HG03159 (cell line): ENCODE measurements around the gene SH3BP4.

Source experiments
- ATAC-seq: cut with Tn5 transposase; IDR thresholded peaks from one replicate; pipeline ENCODE4 v1.9.1; 2021; ENCODE audit warnings: mild to moderate bottlenecking, moderate library complexity; ENCODE audit not compliant: unreplicated experiment

SH3BP4 gene

GRCh38 chr2:234964631-234965461 lies 13.0 kb downstream of the SH3BP4 start:
- no peak for ATAC-seq

DNA sequence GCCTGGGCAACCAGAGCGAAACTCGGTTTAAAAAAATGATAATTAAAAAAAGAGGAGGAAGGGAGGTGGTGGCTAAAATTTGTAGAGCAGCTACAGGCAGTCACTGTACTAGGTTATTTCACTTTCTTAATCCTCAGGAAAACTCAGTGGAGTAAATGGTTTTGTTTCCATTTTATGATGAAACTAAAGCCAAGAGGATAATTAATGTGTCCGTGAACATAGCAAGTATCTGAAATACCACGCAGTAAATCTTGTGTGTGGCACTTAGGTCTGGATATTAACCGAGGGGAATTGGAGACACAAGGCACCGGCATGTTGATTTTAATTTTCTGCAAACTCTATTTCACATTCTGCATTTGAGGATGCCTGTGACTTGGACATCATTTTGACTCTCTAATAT lies 14.5 kb downstream of the SH3BP4 start:
- ATAC-seq = no peak

- no peak for ATAC-seq
Observed at GRCh38 chr2:234967201-234967869, 15.5 kb downstream of the SH3BP4 start.

DNA sequence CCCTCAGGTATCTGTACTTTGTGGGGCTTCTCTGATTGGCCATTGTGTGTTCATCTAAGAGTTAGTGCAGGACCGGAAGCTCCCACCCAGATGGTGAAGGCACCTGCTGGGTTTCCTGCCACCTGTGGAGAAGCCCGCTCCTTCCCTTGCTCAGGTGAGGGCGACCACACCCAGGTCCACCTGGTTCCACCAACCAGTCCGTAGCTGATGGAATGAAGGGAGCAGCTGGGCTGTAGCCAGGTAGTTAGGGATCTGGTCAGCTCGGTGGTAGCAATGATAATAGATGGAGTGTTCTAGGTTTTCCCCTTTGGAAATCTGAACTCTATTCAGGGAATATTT lies 16.0 kb downstream of the SH3BP4 start:
- no peak for ATAC-seq

DNA sequence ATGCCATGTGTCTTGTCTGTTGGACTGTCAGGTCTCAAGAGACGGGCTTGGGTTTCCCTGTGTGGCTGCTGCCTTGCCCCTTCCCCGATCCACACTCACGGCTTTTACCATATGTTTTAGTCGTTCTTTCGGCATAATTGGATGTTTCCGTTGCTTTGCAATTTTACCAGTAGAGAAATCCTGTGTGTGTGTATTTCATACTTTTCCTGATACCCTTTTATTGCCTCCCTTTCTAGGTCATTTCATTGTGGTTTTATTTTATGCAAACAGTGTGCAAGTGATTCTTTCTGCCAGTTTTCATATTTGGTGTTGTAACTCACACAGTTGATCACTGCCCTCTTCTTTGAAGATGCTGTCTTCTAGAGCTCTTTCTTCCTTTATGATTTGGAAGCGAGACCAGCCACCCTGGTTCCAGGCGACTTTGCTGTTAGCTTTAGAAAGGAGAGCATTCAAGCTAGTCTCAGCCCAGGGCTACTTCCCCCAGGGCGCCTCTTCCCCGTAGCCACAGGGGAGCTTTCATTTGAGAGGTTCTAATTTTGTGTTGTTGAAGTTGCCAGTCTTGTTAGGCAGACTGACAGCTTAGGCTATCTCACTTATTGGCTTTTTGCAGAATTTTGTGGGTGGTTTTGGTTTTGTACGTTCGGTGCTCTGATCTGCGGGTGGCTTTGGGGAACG lies 17.0 kb downstream of the SH3BP4 start:
- no peak for ATAC-seq

DNA sequence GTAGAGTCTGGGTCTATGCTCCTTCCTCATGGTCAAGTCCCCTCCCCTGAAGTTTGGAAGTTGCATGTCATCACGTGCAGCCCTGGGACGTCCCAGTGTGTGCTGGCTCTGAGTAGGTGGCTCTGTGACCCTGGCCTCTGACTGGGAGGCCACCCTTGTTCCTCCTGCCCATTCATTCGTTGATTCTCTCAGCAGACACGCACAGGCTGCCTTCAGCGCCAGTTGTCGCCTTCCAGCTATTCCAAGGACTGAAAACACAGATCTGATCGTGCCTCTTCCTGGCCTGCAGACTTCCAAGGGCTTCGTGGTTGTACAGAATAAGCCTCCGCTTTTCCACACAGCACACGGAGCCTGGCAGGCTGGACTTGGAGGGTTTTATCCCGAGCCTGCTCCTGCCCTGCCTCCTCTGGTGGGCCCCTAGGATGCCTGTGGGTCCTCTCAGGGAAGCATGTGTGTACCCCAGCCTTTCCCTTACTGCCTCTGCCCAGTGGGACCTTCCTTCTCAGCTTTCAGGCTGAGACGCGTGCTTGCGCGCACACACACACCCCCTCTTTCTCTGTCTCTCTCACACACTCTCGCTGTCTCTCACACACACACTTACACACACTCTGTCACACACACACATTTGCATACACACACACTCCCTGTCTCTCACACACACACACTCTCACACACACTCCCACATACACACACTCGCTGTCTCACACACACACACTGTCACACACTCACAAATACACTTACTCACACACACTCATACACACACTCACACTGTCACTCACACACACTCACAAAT lies 17.7 kb downstream of the SH3BP4 start:
- no peak for ATAC-seq

DNA sequence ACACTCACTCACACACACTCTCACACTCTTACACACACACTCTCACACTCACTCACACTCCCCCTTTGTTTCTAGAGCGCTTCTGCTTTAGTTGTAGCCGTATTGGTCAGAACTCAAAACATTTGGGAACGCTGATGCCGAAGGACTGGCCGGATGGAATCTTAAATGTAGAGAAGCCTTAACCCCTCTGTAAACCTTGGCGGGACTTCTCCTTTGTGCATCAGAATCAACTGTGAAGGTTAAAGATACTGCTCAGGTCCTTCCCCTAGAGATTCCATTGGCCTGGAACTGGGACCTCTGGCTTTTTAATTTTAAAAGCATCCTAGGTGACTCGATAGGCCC lies 18.3 kb downstream of the SH3BP4 start:
- no peak for ATAC-seq

- no peak for ATAC-seq
Observed at GRCh38 chr2:234970477-234970882, 18.7 kb downstream of the SH3BP4 start.

DNA sequence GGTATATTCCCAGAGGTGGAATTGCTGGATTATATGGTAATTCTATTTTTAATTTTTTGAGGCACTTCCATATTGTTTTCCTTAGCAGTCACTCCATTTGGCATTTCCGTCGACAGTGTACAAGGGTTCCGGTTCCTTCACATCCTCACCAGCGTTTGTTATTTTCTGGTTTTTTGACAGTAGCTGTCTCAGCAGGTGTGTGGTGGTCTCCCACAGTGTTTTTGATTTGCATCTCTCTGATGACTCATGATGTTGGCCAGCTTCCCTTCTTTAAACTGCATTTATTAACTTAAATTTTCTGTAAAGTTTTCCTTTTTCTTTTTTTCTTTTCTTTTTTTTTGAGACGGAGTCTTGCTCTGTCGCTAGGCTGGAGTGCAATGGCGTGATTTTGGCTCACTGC lies 19.7 kb downstream of the SH3BP4 start:
- no peak for ATAC-seq

GRCh38 chr2:234973008-234973407 lies 21.2 kb downstream of the SH3BP4 start:
- no peak for ATAC-seq

GRCh38 chr2:234974501-234975385 lies 22.9 kb downstream of the SH3BP4 start:
- ATAC-seq = no peak

GRCh38 chr2:234975611-234976010 lies 23.8 kb downstream of the SH3BP4 start:
- ATAC-seq = no peak

GRCh38 chr2:234976479-234977227 lies 24.8 kb downstream of the SH3BP4 start:
- no peak for ATAC-seq

DNA sequence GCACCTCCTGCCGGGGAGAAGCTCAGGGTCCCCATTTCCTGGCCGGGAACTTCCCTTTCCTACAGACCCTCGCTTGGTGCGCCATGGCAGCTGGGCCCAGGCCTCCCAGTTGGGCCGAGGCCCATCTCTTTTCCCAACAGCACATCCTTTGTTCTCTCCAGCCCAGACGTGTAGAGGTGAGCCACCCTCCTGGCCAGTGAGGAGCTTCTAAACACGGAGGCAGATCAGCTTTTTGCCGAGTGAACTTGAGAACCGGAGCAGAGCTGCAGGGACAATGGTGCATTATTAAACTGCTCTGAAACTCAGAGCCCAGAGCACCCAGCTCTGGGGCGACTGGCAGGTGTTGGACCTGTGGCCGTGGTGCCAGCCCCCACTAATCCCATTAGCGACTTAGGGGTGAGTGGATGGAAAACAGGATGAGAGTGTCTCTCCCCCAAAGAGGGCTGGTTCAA lies 25.4 kb downstream of the SH3BP4 start:
- ATAC-seq = no peak

DNA sequence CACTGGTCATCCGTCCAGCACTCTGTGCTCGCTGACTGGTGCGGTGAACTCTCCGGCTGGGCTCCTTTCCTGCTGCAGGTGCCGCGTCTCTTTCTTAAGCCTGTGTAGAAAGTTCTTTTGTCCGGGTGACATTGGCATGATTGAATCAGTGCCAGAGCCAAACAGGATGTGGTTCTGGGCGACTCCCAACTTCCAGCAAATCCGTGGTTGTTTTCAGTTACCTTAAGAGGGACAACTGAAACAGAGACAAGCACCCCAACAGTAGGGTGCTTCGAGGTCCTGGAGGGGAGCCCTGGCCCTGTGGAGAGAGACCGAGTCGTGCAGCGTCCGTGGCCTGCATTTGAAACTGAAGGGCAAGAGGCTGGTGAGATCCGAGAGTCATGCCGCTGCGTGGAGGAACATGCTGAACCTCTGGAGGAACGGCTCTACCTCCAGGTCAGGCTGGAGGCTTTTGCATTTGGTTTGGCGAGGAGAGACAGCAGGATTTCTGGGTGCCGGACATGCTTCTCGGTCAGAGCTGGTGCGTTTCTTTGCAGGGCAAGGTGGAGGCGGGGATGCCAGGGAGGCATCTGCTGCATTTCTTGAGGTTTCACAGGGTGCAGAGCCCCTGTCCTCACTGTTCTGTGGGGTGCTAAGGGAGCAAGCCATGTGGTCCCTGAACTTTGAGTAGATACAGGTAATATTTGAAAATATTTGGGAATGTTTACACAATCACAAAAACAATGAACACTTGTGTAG lies 26.8 kb downstream of the SH3BP4 start:
- ATAC-seq = no peak

GRCh38 chr2:234979204-234980167 lies 27.7 kb downstream of the SH3BP4 start:
- no peak for ATAC-seq

DNA sequence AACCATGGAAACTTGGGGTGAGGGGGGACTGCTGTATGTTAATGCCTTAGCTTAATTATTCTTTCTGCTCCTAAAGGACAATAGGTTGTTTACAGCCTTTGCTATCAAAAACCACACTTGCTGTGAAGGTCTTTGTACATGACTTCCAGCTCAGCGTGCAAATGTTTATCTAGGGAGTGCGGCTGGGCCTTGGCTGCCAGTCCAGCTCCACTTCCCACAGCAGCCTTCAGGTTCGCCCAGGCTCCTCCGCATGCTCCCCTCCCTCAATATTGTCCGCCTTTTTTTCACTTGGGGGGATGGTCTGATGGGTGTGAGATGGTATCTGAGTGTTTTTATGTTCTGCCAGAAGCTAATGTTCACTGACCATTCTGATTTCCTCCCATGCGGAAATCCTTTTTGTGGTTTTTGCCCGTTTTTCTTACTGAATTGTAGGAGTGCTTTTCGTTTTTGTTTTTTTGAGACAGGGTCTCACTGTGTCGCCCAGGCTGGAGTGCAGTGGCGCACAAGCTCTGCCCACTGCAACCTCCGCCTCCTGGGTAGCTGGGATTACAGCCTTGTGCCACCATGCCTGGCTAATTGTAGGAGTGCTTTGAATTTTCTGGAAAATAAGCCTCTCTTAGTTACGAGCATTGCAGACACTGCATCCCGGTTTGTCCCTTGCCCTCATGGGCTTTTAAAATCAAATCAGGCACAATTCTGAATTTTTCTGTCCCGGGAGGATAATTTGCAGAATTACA lies 28.8 kb downstream of the SH3BP4 start:
- ATAC-seq = no peak
